GM18519 (cell line): Measurements from ENCODE around the gene TGFBR3L.
"Not testable (repeated sequence)": the region's sequence is repeated elsewhere in the genome, so short reads cannot be mapped to it uniquely, and the experiment has no call there.

ENCODE experiments used
- ATAC-seq: cut with Tn5 transposase; IDR thresholded peaks from one replicate; pipeline ENCODE4 v1.9.1; 2021; ENCODE audit warnings: mild to moderate bottlenecking, moderate library complexity; ENCODE audit not compliant: unreplicated experiment, low FRiP score

The TGFBR3L gene

DNA sequence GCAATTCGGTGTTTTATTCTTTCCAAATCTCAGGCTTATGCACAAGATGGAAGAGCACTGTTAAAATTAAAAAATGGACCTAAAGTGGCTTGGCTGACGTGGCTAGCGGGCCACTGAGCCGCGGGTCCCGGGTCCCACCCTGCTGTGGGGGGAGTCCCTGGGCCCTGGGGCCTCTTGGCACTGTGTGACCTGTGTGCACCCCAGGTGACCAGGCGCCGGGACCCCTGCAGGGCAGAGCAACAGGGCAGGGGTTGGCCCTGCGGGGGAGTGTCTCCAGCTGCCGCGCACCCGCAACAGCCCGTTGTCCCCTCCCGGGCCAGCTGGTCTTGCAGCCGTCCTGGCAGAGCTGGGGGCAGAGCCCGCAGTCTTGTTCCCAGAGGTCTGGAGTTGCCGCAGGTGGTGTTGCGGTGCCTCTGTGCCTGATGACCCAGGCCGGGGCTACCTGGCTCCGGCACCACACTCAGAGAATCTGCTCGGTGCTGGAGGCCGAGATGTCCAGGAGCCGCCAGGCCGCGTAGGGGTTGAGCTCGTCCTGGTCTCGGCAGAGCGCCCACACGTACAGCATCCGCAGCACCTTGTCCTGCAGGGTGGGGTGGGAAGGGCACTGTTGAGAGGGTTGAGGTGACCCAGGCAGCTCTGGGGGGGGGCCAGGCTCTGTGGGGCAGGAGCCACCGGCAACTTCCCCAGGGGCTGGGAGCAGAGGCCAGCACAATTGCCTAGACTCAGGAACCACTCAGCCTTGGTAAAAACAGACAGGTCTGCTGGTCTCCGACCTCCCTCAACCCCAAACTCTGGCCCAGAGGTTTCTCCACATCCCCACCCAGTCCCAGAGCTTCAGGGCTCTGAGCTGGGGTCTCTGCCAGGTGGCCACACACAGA, 12.3 kb downstream of the TGFBR3L start:
- ATAC-seq, result no peak

DNA sequence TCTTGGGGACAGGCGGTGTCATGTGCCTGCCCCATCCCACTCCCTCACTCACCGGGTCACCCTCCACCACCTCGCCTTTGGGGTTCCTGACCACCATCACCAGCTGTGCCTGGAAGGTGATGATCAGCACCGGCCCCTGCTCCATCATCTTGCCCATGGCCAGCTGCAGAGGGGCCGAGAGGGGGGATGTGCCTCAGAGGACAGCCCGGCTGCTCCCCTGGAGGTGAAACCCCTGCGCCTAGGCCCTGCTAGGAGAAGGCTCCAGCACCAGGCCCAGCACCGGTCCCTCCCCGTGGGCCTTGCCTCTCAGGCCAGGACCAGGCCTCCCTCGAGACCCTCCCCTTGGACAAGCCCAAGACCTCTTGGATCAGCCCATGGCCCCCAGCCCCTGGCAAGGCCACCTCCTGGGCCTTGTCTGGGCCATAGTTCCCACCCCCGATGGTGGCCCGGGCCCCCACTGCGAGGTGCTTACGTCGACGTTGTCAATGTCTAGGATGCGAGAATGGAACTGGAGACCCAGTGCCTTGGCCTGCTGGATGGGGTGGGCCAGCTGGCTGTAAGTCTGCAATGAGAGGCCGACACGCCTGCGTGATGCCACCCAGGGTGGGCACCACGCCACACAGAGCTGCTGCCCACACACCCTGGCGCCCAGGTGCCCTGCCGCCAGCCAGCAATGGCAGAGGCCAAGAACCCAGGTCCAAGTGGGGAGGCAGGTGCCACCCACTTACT, 13.1 kb downstream of the TGFBR3L start:
- ATAC-seq, result no peak

DNA sequence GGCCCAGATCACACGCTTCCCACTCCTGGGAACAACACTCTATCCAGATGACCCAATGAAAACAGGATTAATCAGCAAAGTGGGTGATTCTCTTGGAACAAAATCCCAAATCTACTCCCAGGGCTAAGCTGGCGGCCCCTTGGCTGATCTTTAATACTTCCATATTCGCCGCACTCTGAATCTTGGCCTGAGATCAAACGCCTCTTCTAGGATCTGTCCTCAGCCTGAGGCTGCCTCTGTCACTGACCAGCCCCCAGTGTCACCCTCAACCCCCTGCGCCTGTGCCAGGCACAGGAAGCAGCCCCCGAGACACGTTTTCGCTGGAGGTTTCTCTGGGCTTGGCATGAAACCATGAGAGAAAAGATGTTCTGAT, 13.7 kb downstream of the TGFBR3L start:
- no peak for ATAC-seq

DNA sequence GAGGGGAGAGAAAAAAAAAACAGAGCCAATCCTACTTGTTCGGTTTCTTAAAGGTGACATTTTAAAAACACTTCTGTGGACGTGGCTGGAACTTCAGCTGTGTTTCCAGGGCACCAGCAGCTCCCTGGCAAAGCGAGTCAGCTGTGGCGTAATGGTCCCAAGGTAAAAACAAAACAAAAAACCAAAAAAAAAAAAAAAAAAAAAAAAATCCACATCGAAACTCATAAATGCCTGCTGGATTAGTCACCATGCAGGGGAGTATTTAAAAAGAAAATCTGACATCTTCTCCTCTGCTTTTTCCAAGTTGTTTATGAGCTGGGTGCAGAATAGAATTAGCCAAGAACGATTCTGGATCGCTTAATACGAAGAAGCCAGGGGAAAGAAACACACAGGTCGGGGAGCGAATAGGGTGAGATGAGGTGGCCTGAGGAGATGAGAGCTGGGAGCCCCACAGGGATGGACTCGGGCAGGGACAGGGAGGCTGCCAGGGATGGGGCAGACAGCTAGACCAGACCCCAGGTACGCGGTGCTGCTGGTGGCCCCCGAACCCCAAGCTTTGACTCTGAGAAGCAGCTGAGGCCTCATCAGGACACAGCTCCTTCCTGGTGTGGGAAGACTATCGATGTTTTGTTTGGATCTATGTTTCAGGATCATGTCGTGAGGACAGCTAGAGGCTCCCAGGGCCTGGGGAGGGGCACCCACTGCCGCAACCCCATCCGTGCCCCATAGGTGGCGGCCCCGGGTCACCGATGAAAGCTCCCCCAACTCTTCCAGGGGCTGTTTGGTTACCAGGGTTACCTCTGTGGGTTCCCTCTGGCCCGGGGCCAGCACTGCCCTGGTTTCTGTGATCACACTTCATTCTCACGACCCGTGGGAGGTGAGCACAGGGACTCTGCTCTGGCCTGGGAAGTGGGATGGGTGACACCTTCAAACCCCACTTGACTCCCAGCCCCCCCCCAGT, 14.4 kb downstream of the TGFBR3L start:
- ATAC-seq, result no peak

DNA sequence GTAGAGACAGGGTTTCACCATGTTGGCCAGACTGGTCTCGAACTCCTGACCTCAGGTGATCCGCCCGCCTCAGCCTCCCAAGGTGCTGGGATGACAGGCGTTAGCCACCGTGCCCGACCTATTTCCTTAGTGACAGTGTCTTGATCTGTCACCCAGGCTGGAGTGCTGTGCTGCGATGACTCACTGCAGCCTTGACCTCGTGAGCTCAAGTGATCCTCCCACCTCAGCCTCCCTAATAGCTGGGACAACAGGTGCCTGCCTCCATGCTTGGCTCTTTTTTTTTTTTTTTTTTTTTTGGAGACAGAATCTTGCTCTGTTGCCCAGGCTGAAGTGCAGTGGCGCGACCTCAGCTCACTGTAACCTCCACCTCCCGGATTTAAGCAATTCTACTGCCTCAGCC, 15.4 kb downstream of the TGFBR3L start:
- not testable (repeated sequence) for ATAC-seq

DNA sequence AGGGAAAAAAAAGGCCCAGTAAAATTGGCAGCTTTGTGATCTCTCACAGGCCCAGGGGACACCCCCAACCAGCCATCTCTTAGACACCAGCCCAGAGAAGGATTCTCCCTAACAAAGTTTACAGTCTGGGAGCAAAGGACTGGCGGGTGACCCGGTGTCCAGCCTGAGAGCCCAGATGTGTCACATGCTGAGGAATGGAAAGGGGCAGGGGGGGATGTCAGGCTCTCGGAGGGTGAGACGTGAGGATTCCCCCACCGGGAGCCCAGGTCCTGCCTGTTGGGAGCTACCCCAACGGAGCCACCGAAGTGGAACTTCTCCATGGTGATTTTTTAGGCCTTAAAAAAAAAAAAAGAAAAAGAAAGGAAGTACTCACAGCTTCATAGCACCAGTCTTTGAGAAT, 16.1 kb downstream of the TGFBR3L start:
- ATAC-seq, result no peak

DNA sequence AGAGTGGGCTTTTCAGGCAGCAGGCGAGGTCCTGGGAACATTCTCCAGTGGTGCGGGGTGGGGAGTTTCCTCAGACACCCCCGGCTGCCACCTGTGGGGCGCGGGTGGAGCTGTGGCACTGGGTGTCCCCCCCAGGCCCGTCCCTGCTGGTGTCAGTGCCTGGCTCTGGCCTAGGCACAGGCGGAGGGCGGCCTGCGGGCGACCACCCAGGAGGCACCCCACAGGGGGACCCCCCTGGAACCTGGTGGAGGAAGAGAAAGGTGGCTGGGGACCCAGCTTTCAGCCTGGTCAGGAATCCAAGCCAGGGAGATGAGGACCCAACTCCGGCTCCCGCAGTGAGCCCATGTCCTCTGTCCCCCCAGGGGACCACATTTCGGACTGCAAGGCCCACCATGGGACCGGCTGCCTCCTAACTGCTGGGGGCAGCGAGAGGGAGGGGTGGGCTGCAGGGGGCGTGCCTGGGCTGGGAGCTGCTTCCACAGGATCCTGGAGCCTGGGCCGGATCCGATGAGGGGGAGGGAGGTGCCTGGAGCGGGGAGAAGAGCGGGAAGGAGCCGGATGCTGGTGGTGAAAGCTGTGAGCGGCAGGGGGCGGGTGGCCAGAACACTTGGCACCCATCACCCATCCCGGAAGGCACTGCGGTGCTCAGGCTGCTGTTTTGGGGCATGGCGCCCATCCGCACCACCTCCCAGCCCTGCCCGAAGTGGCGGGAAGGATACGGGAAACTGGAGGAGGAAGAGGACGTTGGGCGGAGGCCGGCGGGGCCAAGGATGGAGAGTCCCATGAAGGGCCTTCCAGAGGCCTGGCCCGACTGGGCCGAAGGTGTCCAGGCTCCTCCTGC, 16.8 kb downstream of the TGFBR3L start:
- ATAC-seq, result no peak

DNA sequence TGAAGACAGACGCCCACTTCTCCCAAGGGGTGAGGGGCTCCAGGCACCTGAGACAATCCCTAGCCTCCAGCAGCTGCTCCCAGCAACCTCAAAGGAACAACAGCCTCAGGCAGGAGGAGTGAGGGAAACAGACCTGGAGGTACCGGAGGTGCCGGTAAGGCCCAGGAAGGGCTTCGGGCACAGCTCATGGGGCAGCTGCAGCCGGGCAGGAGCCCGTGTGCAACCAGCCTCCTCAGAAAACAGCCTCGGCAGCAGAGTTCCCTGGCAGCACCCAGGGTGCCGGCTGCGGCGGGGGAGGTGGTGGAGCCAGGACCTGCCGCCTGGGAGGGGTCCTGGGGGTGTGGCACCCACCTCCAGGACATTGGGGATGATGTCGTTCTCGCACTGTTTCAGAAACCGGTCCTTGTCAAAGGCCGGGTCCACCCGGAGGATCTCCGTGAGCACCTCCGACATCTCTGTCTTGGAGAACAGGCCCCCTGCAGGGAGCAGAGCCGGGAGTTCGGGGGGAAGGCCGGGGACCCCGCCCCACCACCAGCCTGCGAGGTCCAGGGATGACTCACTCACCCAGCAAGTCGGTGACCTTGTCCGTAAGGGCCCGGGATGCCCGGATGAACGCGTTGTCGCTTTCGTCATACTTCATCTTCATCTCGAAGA, 17.8 kb downstream of the TGFBR3L start:
- no peak for ATAC-seq

DNA sequence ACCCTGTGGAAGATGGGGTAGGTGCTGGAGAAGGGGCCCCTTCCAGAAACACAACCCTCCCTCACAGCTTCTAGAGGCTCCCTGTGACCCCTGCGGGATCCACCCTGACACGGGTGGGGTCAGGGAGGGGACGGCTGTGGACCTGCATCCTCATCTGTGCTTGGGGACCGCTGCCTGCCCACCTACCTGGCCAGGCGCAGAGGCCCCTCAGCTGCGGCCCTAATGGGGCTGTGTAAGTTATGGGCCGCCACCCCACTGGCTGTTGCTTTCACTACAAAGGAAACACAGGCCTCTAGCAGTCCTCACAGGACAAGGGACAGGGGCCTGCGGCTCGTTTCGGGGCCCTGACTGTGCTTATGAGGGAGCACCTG, 18.3 kb downstream of the TGFBR3L start:
- no peak for ATAC-seq

DNA sequence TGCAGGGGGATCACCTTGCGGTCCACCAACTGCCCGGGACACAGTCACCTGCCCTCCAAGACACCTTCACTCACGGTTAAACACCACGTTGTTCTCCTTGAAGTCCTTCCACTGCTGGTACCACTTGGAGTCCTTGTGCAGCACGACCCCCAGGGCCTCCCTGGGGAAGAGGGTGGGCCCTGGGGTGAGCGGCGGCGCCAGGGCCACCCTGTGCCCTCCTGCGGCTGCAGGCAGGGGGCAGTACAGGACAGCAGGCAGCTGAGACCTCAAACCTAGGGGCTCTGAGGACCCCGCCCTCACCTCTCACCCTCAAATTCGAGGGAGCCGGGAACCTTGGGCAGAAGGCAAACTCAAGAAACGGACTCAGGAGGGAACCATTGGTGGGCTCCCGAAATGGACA, 18.8 kb downstream of the TGFBR3L start:
- no peak for ATAC-seq

DNA sequence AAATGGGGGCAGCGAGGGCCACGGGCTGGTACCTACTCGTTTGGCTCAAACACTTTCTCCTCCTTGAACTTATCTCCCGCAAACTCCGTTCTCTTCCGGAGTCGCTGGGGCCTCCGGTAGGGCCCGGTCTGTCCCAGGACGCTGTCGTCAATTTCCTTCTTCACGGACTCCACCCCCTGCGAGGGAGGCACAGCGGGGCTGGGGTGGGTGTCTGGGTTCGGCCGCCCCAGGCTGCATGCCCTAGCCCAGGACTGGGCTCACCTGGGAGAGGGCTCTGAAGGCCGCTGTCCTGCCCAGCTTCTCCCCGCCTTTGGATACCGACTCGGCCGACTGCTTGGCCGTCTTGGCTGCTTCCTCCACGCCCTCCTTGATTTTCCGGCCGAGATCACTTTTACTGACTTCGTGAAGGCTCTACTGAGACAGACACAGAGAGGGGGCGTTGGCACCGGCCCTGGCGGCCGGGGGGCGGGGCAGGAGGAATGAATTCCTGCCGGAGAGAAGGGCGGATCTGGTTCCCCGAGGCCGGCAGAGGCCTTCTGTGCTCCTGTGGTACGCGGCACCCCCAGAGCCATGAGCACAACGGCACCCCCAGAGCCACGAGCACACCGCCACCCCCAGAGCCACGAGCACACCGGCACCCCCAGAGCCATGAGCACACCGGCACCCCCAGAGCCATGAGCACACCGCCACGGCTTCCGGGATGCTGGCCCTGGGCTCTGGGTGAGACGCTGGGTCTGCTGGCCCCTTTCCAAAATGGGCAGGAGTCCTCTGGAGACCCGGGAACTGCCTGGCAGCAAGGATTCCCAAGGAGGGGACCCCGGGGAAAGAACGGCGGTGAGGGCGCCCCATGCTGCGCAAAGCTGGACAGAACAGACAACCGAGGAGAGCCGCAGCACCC, 19.4 kb downstream of the TGFBR3L start:
- ATAC-seq, result no peak

DNA sequence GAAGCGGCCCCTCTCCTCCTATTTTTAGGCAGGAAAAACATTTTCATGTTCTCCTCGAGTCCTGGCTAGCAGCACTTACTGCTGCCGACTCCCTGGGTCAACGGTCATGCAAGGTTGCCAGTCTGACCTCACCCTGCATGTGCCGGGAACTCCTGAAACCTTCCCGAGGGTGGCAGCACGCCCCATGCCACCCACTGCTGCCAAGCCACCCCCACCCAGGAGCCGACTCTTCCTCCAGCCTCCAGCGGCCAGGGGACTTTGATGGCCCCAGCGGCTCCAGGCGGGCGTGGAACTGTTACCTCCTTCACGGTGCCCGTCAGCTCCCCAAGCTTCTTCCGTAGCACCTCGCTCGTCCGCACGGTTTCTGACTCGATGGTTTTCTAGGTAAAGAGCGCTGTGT, 20.1 kb downstream of the TGFBR3L start:
- no peak for ATAC-seq

DNA sequence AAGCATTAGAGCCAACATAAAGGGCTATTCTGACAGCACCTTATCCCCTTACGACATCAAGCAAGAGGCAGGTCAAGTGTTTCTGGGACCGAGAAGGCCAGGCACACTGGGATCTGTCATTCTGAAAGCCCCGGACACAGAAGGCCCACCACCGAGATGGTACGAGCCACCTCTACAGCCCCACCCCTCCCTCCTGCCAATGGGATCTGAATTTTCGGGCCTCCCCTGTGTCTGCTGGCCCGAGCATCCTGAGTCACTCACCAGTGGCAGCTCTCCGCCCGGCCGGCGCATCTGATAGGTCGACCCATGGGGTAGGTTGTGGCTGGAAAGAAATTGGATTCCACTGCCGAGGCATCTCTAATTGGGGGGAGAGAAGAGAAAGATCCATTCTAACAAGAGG, 26.2 kb downstream of the TGFBR3L start:
- no peak for ATAC-seq

DNA sequence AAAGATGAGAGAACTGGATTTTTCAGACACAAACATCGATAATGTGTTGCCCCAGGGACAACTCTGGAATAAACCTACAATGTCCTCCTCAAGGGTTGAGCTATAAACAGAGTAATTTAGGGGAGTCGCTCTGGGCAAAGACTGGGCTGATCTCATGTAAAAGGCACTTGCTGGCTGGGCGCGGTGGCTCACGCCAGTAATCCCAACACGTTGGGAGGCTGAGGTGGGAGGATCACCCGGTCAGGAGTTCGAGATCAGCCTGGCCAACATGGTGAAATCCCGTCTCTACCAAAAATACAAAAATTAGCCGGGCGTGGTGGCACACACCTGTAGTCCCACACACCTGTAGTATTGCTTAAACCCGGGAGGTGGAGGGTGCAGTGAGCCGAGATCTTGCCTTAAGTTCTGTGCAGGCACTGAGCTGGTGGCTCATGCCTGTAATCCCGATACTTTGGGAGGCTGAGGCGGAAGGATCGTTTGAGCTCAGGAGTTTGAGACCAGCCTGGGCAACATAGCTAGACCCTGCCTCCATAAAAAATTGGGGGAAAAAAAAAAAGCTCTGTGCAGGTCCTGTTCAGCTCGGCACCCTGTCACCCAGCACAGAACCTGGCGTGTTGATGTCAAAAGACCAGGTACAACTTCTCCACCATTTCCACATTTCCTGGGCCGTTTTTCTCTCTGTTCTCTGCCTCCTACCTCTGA, 27.4 kb downstream of the TGFBR3L start:
- no peak for ATAC-seq

DNA sequence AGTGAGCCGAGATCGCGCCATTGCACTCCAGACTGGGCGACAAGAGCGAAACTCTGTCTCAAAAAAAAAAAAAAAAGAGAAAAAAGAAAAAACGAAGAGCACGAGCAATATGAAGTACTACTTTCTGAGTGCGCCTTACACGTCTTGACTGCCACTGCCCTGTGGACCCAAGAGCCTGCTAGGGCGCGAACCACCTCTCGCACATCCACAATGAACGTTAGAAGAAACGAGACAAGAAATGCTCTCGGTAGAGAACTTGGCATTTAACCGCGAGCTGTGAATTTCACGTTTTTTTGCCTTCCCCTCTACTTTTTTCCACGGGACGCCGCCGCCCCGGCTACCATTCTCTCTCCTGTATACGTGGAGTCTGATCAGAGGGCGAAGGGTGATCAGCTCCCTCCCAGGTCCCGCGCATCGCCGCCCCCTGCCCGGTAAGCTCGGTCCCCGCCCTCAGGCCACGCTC, 28.4 kb downstream of the TGFBR3L start:
- no peak for ATAC-seq

DNA sequence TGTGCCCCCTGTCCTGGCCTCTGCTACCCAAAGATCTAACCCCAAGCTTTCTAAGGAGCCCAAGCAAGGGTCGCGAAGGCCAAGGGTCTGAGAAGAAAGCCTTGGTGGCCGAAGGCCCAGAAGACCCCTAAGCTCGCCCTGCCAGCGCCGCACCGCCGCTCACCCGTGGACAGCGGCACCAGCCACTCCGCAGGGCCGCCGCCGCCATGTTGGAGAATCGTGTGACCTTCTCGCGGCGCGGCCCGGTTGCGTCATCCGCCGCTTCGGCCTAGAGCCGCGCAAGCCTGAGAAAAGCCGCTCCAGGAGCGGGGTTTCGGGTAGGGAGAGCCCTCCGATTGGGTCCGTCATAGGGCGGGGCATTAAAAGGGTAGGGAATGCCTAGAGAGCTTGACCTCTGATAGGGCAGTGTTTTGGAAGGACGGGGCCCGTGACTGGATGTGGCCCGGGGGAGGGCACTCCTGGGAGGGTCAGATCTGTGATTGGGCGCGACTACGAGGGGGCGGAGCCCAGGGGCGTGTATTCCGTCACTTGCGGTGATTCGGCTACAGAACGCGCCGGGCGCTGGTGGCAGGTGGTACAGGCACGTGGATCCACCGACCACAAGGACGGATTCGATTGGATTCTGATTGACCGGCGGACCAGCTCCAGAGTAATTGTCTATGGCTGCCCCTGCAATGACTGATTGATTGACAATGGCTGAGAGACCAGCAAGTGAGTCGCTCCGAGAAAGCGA, 29.0 kb downstream of the TGFBR3L start, which contains the start of gene TIMM44:
Gene TIMM44 (minus strand): TSS at position 223 of the 733 bp plus-strand sequence. CDS start 15 bp downstream, at position 208.
- peak; percentile 92 for ATAC-seq

DNA sequence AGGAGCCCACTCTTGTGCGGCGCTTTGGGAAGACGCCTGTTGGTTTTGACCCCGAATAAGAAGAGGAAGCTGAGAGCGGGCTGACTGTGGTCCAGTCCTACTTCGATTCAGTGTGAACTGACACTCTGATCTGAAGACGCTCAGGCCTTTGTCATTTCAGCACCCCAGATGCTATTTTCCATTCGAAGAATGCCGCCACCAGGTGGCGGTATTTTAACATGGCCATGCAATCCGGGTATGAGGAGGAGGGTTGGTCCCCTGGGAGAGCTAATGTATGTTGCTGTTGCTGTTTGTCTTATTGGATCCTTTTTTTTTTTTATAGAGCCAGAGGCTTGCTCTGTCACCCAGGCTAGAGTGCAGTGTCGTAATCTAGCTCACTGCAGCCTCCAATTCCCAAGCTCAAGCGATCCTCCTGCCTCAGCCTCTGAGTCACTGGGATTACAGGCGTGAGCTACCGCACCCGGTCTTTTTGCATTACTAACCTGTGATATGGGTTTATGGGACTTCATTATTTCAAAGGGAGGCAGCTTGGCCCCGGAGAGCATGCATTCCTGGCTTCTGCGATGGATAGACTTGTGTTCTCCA, 29.6 kb downstream of the TGFBR3L start:
- ATAC-seq, result peak; percentile 25
